Thymus (tissue), 14 donors: ENCODE data around the gene KLHL17. TPM values are rescaled to one million over a fixed set of nuclear protein-coding genes. Genes with fewer than 3 reads are reported as not detected.

Experiments
- DNase-seq, 9 donors: peaks; one replicate each; pipeline ENCODE4 v3.0.0-alpha.2; 2013; ENCODE audit warnings: low spot score in 9 of 9, low read depth in 6 of 9, missing footprints in 1 of 9
- H3K27ac ChIP-seq, 2 donors: one replicate each; pipeline ENCODE4 v1.5.1; 2013; ENCODE audit warnings: control low read depth in 1 of 2, low read depth in 1 of 2, low read length in 1 of 2, mild to moderate bottlenecking in 1 of 2, moderate library complexity in 1 of 2
- H3K27me3 ChIP-seq, 2 donors: one replicate each; pipeline ENCODE4 v1.5.1; 2013; ENCODE audit warnings: low read length in 1 of 2; ENCODE audit not compliant: control insufficient read depth in 2 of 2, insufficient read depth in 1 of 2
- H3K36me3 ChIP-seq, 2 donors: one replicate each; pipeline ENCODE4 v1.5.1; 2013; ENCODE audit warnings: low read length in 1 of 2, mild to moderate bottlenecking in 1 of 2, moderate library complexity in 1 of 2; ENCODE audit not compliant: control insufficient read depth in 2 of 2, insufficient read depth in 2 of 2
- H3K4me1 ChIP-seq, 2 donors: one replicate each; pipeline ENCODE4 v1.5.1; 2013; ENCODE audit warnings: low read length in 2 of 2; ENCODE audit not compliant: control insufficient read depth in 2 of 2, insufficient read depth in 2 of 2
- H3K4me3 ChIP-seq, 2 donors: one replicate each; pipeline ENCODE4 v1.5.1; 2013; ENCODE audit warnings: low read length in 2 of 2, control low read depth in 1 of 2, mild to moderate bottlenecking in 1 of 2
- H3K9me3 ChIP-seq, 2 donors: one replicate each; pipeline ENCODE4 v1.5.1; 2013; ENCODE audit warnings: low read length in 1 of 2, mild to moderate bottlenecking in 1 of 2; ENCODE audit not compliant: control insufficient read depth in 2 of 2, insufficient read depth in 1 of 2
- WGBS: extraction: QIAGEN DNeasy Blood & Tissue Kit; methylation state at CpG from one replicate; pipeline ENCODE4 v1.1.7; 2013; 5-methylcytosine and 5-hydroxymethylcytosine counted together
- long read RNA-seq, 10 donors: transcript quantifications; one replicate each; lab custom pipeline, GENCODE V29; 2026
- polyA plus RNA-seq: library from polyadenylated mRNA; stranded (reverse); fragments of 200-250 nt; gene quantifications from one replicate; pipeline ENCODE4 v1.2.3, GENCODE V29; 2013
- total RNA-seq: library from RNA; stranded (reverse); fragments of 120-200 nt; gene quantifications from one replicate; pipeline ENCODE4 v1.2.4, GENCODE V29; 2013
- donor health status: healthy.

Gene KLHL17
- total RNA-seq (7.4 TPM), polyA plus RNA-seq (34.5 TPM)
- long read RNA-seq, donor 1: 0 reads
- long read RNA-seq, donor 2: 0 reads
- long read RNA-seq, donor 3, partial matches to known transcripts: 0 of 1 reads
- long read RNA-seq, donor 3, other reads (novel, unspliced or antisense): 0 of 1 reads
- long read RNA-seq, donor 4: 0 reads
- long read RNA-seq, donor 5, partial matches to known transcripts: 0 of 1 reads
- long read RNA-seq, donor 5, other reads (novel, unspliced or antisense): 0 of 1 reads
- long read RNA-seq, donor 6: 0 reads
- long read RNA-seq, donor 7: 0 reads
- long read RNA-seq, donor 8, partial matches to known transcripts: 0 of 1 reads
- long read RNA-seq, donor 8, other reads (novel, unspliced or antisense): 0 of 1 reads
- long read RNA-seq, donor 9: 0 reads
- long read RNA-seq, donor 10: 0 reads

GRCh38 chr1:960363-961131 lies at the start of gene KLHL17:
KLHL17 (plus strand) TSS chr1:960584; CDS start chr1:960694, 110 bp downstream.
- peaks cover 5 to 20% of the 10 kb centered on the region in 2 donors for H3K27me3 ChIP-seq
- no peak within 1 kb of the TSS for H3K27ac ChIP-seq
- no peaks in the 10 kb centered on the region for H3K9me3 ChIP-seq
- H3K36me3 ChIP-seq: peaks cover 15 to 25% of the 10 kb centered on the region in 2 donors
- DNase-seq: peak in 8 of 9 donors; percentile 42 to 86 (median 66)
- 1% methylated on average over 109 of the region's 109 CpGs for WGBS
- peaks cover 13 to 17% of the 10 kb centered on the region in 2 donors for H3K4me1 ChIP-seq
- peak within 1 kb of the TSS; percentile 52 to 92 for H3K4me3 ChIP-seq

- WGBS: 65% methylated on average over 25 of the region's 25 CpGs
- no peak overlapping the region for H3K4me3 ChIP-seq
- no peak overlapping the region for H3K27ac ChIP-seq
- H3K9me3 ChIP-seq: no peaks in the 10 kb centered on the region
- H3K27me3 ChIP-seq: peaks cover 26 to 75% of the 10 kb centered on the region in 2 donors
- no peaks in the 10 kb centered on the region for H3K36me3 ChIP-seq
- peaks cover 6 to 41% of the 10 kb centered on the region in 2 donors for H3K4me1 ChIP-seq
- DNase-seq: peak in 1 of 9 donors; percentile 45
Observed at GRCh38 chr1:910881-911721, 49.3 kb upstream of the KLHL17 start.

GRCh38 chr1:911875-912739 lies 48.3 kb upstream of the KLHL17 start:
- no peak for DNase-seq
- 53% methylated on average over 15 of the region's 15 CpGs for WGBS
- Histone ChIP-seq H3K9me3 (no peaks in the 10 kb centered on the region), H3K27ac (peak overlapping the region in 1 of 2 donors; percentile 26), H3K4me1 (peaks cover 6 to 33% of the 10 kb centered on the region in 2 donors), H3K27me3 (peaks cover 26 to 74% of the 10 kb centered on the region in 2 donors), H3K4me3 (no peak overlapping the region), H3K36me3 (no peaks in the 10 kb centered on the region)

GRCh38 chr1:912740-913301 lies 47.6 kb upstream of the KLHL17 start:
- Histone ChIP-seq H3K9me3 (no peaks in the 10 kb centered on the region), H3K27ac (peak overlapping the region in 1 of 2 donors; percentile 11), H3K4me3 (no peak overlapping the region), H3K36me3 (no peaks in the 10 kb centered on the region), H3K4me1 (peaks cover 6 to 33% of the 10 kb centered on the region in 2 donors), H3K27me3 (peaks cover 26 to 74% of the 10 kb centered on the region in 2 donors)
- 35% methylated on average over 24 of the region's 24 CpGs for WGBS
- peak in 1 of 9 donors; percentile 35 for DNase-seq

GRCh38 chr1:913491-914130 lies 46.8 kb upstream of the KLHL17 start:
- Histone ChIP-seq H3K27me3 (peaks cover 26 to 77% of the 10 kb centered on the region in 2 donors), H3K4me1 (peaks cover 6 to 33% of the 10 kb centered on the region in 2 donors), H3K36me3 (no peaks in the 10 kb centered on the region), H3K27ac (no peak overlapping the region), H3K9me3 (no peaks in the 10 kb centered on the region), H3K4me3 (no peak overlapping the region)
- DNase-seq: no peak
- WGBS: 82% methylated on average over 16 of the region's 16 CpGs

- no peaks in the 10 kb centered on the region for H3K36me3 ChIP-seq
- peaks cover 6 to 33% of the 10 kb centered on the region in 2 donors for H3K4me1 ChIP-seq
- WGBS: 93% methylated on average over 21 of the region's 21 CpGs
- H3K4me3 ChIP-seq: no peak overlapping the region
- no peak for DNase-seq
- H3K9me3 ChIP-seq: no peaks in the 10 kb centered on the region
- H3K27ac ChIP-seq: no peak overlapping the region
- peaks cover 27 to 84% of the 10 kb centered on the region in 2 donors for H3K27me3 ChIP-seq
Observed at GRCh38 chr1:914131-914890, 46.1 kb upstream of the KLHL17 start.

- H3K27ac ChIP-seq: no peak overlapping the region
- WGBS: 94% methylated on average over 6 of the region's 6 CpGs
- no peak overlapping the region for H3K4me3 ChIP-seq
- no peaks in the 10 kb centered on the region for H3K9me3 ChIP-seq
- H3K27me3 ChIP-seq: peaks cover 30 to 87% of the 10 kb centered on the region in 2 donors
- H3K4me1 ChIP-seq: peaks cover 6 to 33% of the 10 kb centered on the region in 2 donors
- no peak for DNase-seq
- H3K36me3 ChIP-seq: no peaks in the 10 kb centered on the region
Observed at GRCh38 chr1:914891-915280, 45.5 kb upstream of the KLHL17 start.
